ENCODE measurements around the gene ACTG1.

ACTG1 gene

DNA sequence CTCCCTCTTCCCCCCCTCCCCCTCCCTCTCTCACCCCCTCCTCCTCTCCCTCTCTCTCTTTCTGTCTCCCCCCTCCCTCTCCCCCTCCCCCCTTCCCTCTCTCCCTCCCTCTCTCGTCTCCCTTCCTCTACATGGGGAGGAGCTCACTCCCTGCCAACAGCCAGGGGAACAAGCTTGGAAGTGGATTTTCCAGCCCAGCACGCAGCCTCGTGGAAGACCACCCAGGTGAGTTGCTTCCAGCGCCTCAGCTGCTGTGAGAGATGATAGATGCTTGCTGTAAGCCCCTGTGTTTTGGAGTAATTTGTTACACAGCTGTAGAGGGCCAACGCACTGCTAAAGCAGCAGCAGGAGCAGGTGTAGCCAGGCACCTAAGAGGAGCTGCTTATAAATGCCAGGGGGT lies 20.8 kb downstream of the ACTG1 start:
- Histone ChIP-seq H3K27ac (ENCODE audit: low read length) (no peak overlapping the region), H3K36me3 (ENCODE audit: control insufficient read depth in 2 of 2, insufficient read depth in 2 of 2, low read length in 2 of 2) (no peaks in the 10 kb centered on the region), H3K9me3 (ENCODE audit: control insufficient read depth in 2 of 2, low read length in 2 of 2) (no peaks in the 10 kb centered on the region), H3K4me1 (ENCODE audit: control insufficient read depth, insufficient read depth, low read length) (peaks cover 16% of the 10 kb centered on the region), H3K4me3 (ENCODE audit: low read length in 2 of 2) (no peak overlapping the region), H3K27me3 (ENCODE audit: control insufficient read depth in 1 of 2, insufficient read depth in 2 of 2, low read length in 2 of 2) (peaks cover 8 to 9% of the 10 kb centered on the region in 2 donors), H3K9ac (ENCODE audit: low read length in 2 of 2) (no peak overlapping the region)

DNA sequence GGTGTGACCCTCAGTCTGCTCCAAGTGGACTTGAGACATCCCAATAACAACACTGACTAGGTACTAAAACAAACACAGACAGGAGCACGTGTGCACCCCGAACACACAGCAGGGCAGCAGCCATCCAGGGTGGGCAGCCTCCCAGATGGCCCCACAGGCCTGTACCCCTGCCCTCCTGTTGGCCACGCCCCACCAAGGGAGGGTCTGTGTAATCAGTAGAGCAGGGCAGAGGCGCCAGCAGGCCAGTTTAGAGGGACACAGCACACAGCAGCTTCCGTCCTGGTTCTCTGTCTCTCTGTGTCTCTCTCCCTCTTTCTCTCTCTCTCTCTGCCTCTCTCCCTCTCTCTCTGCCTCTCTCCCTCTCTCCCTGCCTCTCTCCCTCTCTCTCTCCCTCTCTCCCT lies 21.4 kb downstream of the ACTG1 start:
- peaks cover 8 to 9% of the 10 kb centered on the region in 2 donors for H3K27me3 ChIP-seq (ENCODE audit: control insufficient read depth in 1 of 2, insufficient read depth in 2 of 2, low read length in 2 of 2)
- no peaks in the 10 kb centered on the region for H3K9me3 ChIP-seq (ENCODE audit: control insufficient read depth in 2 of 2, low read length in 2 of 2)
- H3K27ac ChIP-seq (ENCODE audit: low read length) = no peak overlapping the region
- no peak overlapping the region for H3K9ac ChIP-seq (ENCODE audit: low read length in 2 of 2)
- H3K4me3 ChIP-seq (ENCODE audit: low read length in 2 of 2) = no peak overlapping the region
- no peaks in the 10 kb centered on the region for H3K36me3 ChIP-seq (ENCODE audit: control insufficient read depth in 2 of 2, insufficient read depth in 2 of 2, low read length in 2 of 2)
- peaks cover 16% of the 10 kb centered on the region for H3K4me1 ChIP-seq (ENCODE audit: control insufficient read depth, insufficient read depth, low read length)

DNA sequence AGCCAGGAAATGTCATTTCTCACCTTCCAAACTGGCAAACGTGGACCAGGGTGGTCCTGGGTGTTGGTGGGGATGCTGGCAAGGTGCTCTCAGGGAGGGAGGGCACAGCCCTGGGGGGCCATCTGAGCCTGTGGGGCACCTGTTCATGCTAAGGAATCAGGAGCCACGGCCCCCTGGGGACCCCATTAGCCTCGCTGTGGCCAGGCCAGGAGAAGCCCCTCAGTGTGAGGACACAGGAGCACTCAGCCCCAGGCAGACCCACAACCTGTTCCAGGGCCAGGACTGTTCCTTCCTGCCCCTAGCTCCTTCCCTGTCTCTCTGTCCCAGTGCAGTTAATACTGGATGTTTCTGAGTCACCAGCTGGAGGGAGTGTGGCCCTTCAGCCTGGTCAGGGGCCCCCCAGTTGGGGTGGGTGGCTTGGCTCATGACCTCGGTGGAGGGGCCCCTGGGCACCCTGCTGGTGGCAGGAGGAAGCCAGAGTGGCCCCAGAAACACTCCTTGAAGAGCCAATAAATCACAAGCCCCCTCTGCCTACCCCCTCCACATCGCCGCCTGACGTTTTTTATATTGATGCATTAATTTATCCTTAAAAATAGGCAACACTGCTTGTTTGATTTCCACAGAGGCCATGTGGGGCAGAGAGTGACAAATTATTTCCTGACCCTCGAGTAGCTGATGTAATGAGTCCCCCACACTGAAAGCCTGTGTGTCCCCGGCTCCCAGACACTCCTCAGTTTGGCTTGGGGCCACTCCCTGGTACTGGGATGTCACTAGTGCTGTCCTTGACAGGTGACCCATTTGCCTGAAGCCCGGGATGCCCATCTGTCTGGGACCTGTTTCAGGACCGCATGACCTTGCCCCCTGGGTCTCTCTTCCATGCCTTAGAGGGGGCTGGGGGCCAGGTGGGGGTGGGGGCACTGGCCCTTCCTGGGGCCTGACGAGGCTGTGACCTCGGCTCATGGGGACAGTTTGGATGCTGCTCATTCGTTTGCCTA lies 22.3 kb downstream of the ACTG1 start:
- Histone ChIP-seq H3K9ac (ENCODE audit: low read length in 2 of 2) (no peak overlapping the region), H3K27me3 (ENCODE audit: control insufficient read depth in 1 of 2, insufficient read depth in 2 of 2, low read length in 2 of 2) (peaks cover 8 to 9% of the 10 kb centered on the region in 2 donors)

DNA sequence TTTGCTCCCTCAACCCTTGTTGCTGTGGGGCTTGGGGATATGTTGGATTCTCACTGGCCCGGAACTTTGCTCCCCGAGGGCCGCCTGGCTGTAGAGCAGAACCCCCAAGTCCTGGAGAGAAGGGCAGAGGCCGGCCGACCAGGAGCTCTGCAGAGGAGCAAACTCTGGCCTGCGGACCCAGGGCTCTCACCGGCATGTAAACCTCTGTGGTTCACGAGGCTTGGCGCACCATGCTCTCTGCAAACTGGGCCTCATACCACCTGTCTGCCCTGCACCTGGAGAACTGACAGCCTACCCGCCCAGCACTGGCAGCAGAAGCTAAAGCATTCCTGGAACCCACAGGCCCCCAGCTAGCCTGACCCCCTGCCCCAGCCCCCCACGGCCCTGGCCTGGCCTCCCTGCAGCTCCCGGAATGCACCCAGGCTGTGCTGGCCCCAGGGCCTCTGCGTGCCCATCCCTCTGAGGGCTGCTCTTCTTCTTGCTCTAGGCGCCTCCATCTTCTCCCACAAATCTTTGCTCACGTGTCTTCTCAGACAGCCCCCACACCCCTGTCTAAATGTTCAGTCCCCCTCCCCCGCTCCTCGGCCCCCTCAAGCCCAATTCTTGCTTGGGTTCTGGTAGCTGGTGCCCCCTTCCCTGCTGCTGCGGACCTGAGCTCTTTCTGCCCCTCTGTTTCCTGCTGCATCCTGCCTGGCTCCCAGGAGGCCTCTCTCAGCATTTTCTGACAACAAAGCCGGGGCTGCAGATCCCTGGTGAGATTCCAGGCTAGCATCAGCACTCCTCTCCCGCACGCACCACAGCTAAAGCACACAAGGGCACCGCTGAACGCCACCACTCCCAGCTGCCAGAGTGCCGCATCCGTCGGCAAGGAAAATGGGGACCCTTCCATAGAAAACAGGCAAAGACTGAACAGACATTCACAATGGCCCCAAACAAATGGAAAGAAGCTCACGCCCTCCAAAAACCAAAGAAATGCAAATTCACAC lies 23.3 kb downstream of the ACTG1 start:
- H3K9me3 ChIP-seq (ENCODE audit: control insufficient read depth in 2 of 2, low read length in 2 of 2) = no peaks in the 10 kb centered on the region

More for the DNA sequence above, 22.3 kb downstream of the ACTG1 start:
- H3K9me3 ChIP-seq (ENCODE audit: control insufficient read depth in 2 of 2, low read length in 2 of 2) = no peaks in the 10 kb centered on the region
- H3K4me1 ChIP-seq (ENCODE audit: control insufficient read depth, insufficient read depth, low read length) = peaks cover 16% of the 10 kb centered on the region
- H3K36me3 ChIP-seq (ENCODE audit: control insufficient read depth in 2 of 2, insufficient read depth in 2 of 2, low read length in 2 of 2) = no peaks in the 10 kb centered on the region
- no peak overlapping the region for H3K4me3 ChIP-seq (ENCODE audit: low read length in 2 of 2)
- H3K27ac ChIP-seq (ENCODE audit: low read length) = no peak overlapping the region

DNA sequence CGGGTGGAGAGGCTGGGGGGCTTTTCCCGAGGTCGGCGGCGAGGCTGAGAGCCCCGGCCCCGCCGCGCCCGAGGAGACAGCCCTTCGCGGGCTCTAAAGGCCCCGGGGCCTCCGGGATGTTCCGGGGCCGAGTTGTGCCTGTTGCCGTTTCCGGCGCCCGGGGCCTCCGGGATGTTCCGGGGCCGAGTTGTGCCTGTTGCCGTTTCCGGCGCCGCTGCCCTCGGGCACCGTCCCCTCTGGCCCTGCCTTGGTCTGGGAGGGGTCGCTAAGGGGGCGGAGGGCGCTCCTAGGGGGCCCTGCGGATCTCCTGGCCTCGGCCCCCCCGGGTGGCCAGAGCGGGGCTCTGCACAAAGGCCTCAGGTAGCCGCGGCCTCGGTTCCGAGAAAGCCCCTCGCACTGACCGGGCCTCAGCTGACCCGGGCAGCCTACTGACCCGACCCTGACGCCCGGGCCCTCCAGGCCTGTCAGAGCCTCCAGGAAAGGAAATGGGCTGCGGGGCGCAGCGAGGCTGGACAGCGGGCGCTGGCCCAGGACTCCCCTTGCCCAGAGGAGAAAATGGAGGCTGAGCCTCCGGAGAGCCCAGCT lies 24.2 kb downstream of the ACTG1 start:
- Histone ChIP-seq H3K27me3 (ENCODE audit: control insufficient read depth in 1 of 2, insufficient read depth in 2 of 2, low read length in 2 of 2) (peaks cover 8% of the 10 kb centered on the region in 2 donors), H3K9ac (ENCODE audit: low read length in 2 of 2) (peak overlapping the region; percentile 76 to 78), H3K27ac (ENCODE audit: low read length) (peak overlapping the region; percentile 53), H3K9me3 (ENCODE audit: control insufficient read depth in 2 of 2, low read length in 2 of 2) (no peaks in the 10 kb centered on the region), H3K4me3 (ENCODE audit: low read length in 2 of 2) (peak overlapping the region; percentile 55 to 80), H3K36me3 (ENCODE audit: control insufficient read depth in 2 of 2, insufficient read depth in 2 of 2, low read length in 2 of 2) (no peaks in the 10 kb centered on the region), H3K4me1 (ENCODE audit: control insufficient read depth, insufficient read depth, low read length) (peaks cover 30% of the 10 kb centered on the region)

More for the DNA sequence above, 23.3 kb downstream of the ACTG1 start:
- Histone ChIP-seq H3K27ac (ENCODE audit: low read length) (no peak overlapping the region), H3K36me3 (ENCODE audit: control insufficient read depth in 2 of 2, insufficient read depth in 2 of 2, low read length in 2 of 2) (no peaks in the 10 kb centered on the region), H3K4me3 (ENCODE audit: low read length in 2 of 2) (no peak overlapping the region), H3K27me3 (ENCODE audit: control insufficient read depth in 1 of 2, insufficient read depth in 2 of 2, low read length in 2 of 2) (peaks cover 8% of the 10 kb centered on the region in 2 donors), H3K4me1 (ENCODE audit: control insufficient read depth, insufficient read depth, low read length) (peaks cover 20% of the 10 kb centered on the region), H3K9ac (ENCODE audit: low read length in 2 of 2) (no peak overlapping the region)

DNA sequence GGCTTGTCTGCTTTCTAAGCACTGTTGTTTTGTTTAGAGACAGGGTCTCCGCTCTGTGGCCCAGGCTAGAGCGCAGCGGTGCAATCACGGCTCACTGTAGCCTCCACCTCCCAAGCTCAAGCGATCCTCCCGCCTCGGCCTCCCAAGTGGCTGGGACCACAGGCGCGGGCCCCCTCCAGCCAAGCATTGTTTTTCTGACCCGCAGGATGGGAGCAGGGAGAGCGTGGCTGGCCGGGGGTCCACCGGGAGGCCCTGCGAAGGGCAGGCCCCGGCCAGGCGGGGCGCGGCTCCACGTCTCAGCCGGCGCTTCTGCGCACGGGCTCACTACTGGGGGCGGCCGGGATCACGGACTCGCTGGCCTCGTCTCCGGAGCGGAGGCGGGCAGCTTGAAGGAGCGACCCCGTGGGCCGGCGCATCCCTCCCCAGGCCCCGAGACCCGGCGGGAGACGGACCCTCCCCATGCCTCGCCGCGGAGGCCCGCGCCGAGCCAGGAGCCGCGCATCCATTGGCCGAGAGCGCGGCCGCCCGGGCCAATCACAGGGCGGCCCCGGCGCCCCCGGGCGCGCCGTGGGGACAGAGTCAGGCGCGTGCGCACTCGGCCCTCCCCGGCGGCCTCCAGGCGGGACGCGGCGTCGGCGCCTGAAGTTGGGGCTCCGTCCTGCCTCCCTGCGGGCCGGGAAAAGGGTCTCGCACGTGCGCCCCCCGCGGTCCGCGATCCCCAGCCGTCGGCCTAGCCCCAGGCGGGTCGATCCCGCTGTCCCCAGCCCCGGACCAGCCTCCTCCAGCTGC lies 24.9 kb downstream of the ACTG1 start:
- Histone ChIP-seq H3K4me1 (ENCODE audit: control insufficient read depth, insufficient read depth, low read length) (peaks cover 37% of the 10 kb centered on the region), H3K9me3 (ENCODE audit: control insufficient read depth in 2 of 2, low read length in 2 of 2) (no peaks in the 10 kb centered on the region), H3K36me3 (ENCODE audit: control insufficient read depth in 2 of 2, insufficient read depth in 2 of 2, low read length in 2 of 2) (no peaks in the 10 kb centered on the region), H3K27ac (ENCODE audit: low read length) (peak overlapping the region; percentile 53), H3K9ac (ENCODE audit: low read length in 2 of 2) (peak overlapping the region; percentile 76 to 78), H3K4me3 (ENCODE audit: low read length in 2 of 2) (peak overlapping the region; percentile 55 to 80), H3K27me3 (ENCODE audit: control insufficient read depth in 1 of 2, insufficient read depth in 2 of 2, low read length in 2 of 2) (peaks cover 8% of the 10 kb centered on the region in 2 donors)

DNA sequence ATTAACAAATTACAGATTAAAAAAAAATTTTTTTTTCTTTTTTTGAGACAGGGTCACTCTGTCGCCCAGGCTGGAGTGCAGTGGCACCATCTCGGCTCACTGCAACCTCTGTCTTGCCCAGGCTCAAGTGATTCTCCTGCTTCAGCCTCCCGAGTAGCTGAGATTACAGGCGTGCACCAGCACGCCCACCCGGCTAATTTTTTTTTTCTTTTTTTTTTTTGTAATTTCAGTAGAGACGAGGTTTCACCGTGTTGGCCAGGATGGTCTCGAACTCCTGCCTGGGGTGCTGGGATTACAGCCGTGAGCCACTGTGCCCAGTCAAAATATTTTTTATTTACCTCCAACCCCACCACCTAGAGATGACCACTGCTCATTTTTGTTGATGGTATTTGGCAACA lies 25.5 kb downstream of the ACTG1 start:
- Histone ChIP-seq H3K27me3 (ENCODE audit: control insufficient read depth in 1 of 2, insufficient read depth in 2 of 2, low read length in 2 of 2) (peaks cover 8% of the 10 kb centered on the region in 2 donors), H3K4me1 (ENCODE audit: control insufficient read depth, insufficient read depth, low read length) (peaks cover 40% of the 10 kb centered on the region), H3K36me3 (ENCODE audit: control insufficient read depth in 2 of 2, insufficient read depth in 2 of 2, low read length in 2 of 2) (no peaks in the 10 kb centered on the region), H3K4me3 (ENCODE audit: low read length in 2 of 2) (peak overlapping the region; percentile 43 to 80), H3K9me3 (ENCODE audit: control insufficient read depth in 2 of 2, low read length in 2 of 2) (no peaks in the 10 kb centered on the region), H3K27ac (ENCODE audit: low read length) (no peak overlapping the region), H3K9ac (ENCODE audit: low read length in 2 of 2) (peak overlapping the region in 1 of 2 donors; percentile 57)

DNA sequence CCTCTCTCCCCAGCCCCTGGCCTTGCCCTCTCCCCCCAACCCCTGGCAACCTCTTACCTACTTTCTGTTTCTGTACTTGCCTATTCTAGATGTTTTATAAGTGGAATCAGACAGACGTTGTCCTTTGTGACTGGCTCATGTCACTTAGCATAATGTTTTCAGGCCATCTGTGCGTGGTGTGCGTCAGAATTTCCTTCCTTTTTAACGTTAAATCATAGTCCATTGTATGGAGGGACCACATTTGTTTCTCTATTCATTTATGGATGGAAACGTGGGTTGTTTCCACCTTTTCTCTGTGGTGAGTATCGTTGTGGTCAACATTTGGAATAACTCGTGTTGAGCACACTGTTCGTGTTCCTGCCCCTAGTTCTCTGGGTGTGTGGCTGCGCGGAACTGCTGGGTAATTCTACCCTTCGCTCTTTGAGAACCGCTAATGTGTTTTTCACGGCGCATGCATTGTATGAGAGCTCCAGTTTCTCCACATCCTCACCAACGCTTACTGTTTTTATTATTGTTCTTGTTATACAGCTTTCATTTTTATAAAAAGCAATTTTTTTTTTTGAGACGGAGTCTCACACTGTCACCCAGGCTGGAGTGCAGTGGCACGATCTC lies 26.3 kb downstream of the ACTG1 start:
- peaks cover 46% of the 10 kb centered on the region for H3K4me1 ChIP-seq (ENCODE audit: control insufficient read depth, insufficient read depth, low read length)
- H3K36me3 ChIP-seq (ENCODE audit: control insufficient read depth in 2 of 2, insufficient read depth in 2 of 2, low read length in 2 of 2) = no peaks in the 10 kb centered on the region
- H3K4me3 ChIP-seq (ENCODE audit: low read length in 2 of 2) = no peak overlapping the region
- no peak overlapping the region for H3K9ac ChIP-seq (ENCODE audit: low read length in 2 of 2)
- H3K27ac ChIP-seq (ENCODE audit: low read length) = no peak overlapping the region
- H3K27me3 ChIP-seq (ENCODE audit: control insufficient read depth in 1 of 2, insufficient read depth in 2 of 2, low read length in 2 of 2) = peaks cover 8% of the 10 kb centered on the region in 2 donors
- no peaks in the 10 kb centered on the region for H3K9me3 ChIP-seq (ENCODE audit: control insufficient read depth in 2 of 2, low read length in 2 of 2)

DNA sequence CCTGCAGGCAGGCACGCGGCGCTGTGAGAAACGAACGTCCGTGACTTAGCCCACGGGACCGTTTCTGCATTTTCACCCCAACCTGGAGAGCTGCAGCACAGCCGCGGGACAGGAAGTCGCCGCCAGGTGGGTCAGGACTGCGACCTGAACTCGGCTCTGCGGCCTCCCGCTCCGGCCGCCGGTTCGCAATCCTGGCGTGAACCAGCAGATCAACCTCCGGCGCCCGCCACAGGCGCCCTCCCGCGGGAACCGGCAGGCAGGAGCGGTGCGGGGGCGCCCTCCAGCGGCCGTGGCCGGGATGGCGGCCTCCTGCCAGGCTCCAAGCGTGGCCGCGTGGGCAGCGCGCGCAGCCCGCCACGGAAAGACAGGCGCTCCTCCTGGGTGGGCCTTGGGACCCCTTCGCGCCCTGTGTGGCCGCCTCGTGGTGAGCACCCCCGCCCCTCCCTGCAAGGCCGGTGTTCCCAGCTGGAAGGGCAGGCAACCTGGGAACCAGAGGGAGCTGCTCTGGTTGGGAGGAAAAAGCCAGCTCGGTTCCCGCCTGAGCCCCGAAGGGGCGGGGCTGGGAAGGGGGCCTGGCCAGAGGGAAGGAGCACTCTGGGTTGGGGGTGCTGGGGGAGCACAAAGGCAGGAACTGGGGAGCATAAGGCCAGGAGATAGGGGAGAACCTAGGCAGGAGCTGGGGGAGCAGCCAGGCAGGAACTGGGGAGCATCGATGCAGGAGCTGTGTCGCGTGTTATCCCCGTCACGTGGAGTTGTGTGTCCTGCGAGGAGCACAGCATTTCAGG lies 28.2 kb downstream of the ACTG1 start:
- peak overlapping the region in 1 of 2 donors; percentile 29 for H3K9ac ChIP-seq (ENCODE audit: low read length in 2 of 2)
- H3K27me3 ChIP-seq (ENCODE audit: control insufficient read depth in 1 of 2, insufficient read depth in 2 of 2, low read length in 2 of 2) = no peaks in the 10 kb centered on the region
- peak overlapping the region; percentile 44 to 73 for H3K4me3 ChIP-seq (ENCODE audit: low read length in 2 of 2)
- H3K36me3 ChIP-seq (ENCODE audit: control insufficient read depth in 2 of 2, insufficient read depth in 2 of 2, low read length in 2 of 2) = no peaks in the 10 kb centered on the region
- no peak overlapping the region for H3K27ac ChIP-seq (ENCODE audit: low read length)
- no peaks in the 10 kb centered on the region for H3K9me3 ChIP-seq (ENCODE audit: control insufficient read depth in 2 of 2, low read length in 2 of 2)
- peaks cover 61% of the 10 kb centered on the region for H3K4me1 ChIP-seq (ENCODE audit: control insufficient read depth, insufficient read depth, low read length)

All from stomach smooth muscle (tissue), 2 donors.